Heart left ventricle (tissue), 13 donors: ENCODE results near the gene CCL5.

ENCODE experiments used
- CTCF ChIP-seq, 12 donors: fragments of 200-600 bp; sonication (generic) in 4 of 12; IDR thresholded peaks; one replicate each; pipeline versions ENCODE4 v1.5.0 to v1.8.0; 2018 to 2022; ENCODE audit warnings: antibody characterized with exemption in 12 of 12, mild to moderate bottlenecking in 5 of 12
- POLR2A ChIP-seq, 2 donors: fragments of 450-650 bp; IDR thresholded peaks; one replicate each; pipeline ENCODE4 v1.6.1; 2017; ENCODE audit warnings: antibody characterized with exemption in 2 of 2, mild to moderate bottlenecking in 2 of 2, moderate library complexity in 2 of 2
- donor health status: ischemic (EF 13 %, LVEDD 7.1; RV severe dilation, severe dysfunction).
- donor health status: DM: no; HTN: yes; CAD: no.
- donor health status: DM: no; HTN: no; CAD: no.
- donor health status: ischemic (EF 25% LVEDD 6.9; RV normal size, moderate dysfunction).
- donor health status: ischemic (EF 25% LVEDD 5.7; RV mildly dilated, moderate dysfunction).
- donor health status: ischemic (EF 35%, LVEDD 5.7; RV mildly dilated, moderate dysfunction).
- donor health status: nonischemic (EF 11% LVEDD 7.7; RV severe dilation, severe dysfunction).
- donor health status: DM: yes; HTN: yes; CAD: no.
- donor health status: PGD.
- donor health status: ischemic (EF 29% LVEDD 5.4; RV normal size, mild dysfunction).
- donor health status: nonischemic (EF 23%, LVEDD 6.1; RV moderate dilation, normal function).

GRCh38 chr17:35846055-35846809, 33.9 kb downstream of the CCL5 start:
- TF ChIP-seq CTCF (IDR thresholded peaks at IDR 0.05) (no peak), POLR2A (IDR thresholded peaks at IDR 0.05) (no peak)
